GM21576 (cell line): ENCODE data around the gene FA2H.
"Not testable (repeated sequence)": the region's sequence is repeated elsewhere in the genome, so short reads cannot be mapped to it uniquely, and the experiment has no call there.

ENCODE experiments used
- ATAC-seq: cut with Tn5 transposase; IDR thresholded peaks from one replicate; pipeline ENCODE4 v1.9.1; 2021; ENCODE audit warnings: mild to moderate bottlenecking, moderate library complexity; ENCODE audit not compliant: unreplicated experiment

The FA2H gene

DNA sequence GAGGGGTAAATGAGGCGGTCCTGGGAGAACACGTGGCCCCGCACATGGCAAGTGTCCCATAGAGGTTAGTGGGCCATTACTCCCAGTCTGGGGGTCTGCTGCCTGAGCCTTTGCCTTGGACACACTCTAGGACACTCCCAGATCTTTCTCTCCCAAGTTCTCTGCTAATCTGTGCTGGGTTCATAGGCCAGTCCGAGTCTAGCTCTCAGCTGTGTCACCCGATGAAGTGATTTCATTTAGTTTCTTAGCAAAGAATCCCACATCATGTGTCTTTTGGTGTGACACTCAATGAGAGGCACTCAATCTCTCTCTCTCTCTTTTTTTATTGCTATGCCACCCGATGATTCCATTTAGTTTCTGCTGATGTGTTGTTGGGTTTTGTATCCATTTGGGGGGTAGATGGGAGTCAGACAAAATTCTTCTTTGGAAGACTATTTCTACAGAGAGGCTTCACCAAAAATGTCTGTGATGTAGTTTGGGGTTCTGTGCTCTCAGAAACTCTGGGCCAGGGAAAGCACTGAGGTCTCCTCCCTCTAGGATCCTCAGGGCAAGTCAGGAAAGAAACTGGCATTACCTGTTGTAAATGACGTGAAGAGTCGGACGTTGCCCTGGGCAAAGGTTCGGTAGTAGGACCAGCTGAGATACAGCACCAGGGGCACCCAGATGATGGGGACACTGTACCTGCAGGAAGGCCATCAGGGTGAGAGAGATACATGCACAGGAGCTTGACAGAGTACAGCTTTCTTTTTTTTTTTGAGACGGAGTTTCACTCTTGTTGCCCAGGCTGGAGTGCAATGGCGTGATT lies 48.8 kb downstream of the FA2H start:
- ATAC-seq = no peak

DNA sequence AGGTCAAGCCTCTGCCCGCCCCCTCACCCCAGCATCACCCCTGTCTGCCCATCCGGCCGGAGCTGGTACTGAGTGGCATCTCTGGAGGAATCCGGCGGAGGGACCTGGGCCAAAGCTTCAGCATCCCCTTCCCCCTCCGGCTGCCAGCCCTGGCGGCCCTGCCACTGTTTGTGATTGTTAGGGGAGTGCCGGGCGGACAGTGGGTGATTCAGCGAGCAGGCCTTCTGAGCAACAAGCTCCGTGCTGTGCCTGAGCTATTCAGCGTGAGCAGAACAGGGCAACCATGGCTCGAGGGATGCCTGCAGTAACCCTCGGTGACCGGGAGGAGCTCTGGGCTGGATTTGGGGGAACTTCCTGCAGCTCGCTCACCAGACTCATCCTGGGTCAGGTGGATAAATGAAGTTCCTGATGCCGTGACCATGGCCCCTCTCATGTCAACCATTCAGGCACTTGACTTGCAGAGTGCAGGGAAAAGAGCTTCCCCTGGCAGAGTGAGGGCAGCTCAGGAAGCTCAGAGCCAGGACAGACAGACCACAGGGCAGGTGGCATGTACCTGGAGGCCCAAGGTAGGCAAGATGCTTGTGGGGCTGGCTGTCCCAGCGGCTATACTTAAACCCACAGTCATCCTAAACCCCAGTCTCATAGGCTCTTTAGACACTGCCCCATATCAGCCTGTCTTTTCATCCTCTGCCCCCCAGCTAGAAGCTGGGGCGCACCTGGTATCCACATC lies 49.6 kb downstream of the FA2H start:
- ATAC-seq = no peak

DNA sequence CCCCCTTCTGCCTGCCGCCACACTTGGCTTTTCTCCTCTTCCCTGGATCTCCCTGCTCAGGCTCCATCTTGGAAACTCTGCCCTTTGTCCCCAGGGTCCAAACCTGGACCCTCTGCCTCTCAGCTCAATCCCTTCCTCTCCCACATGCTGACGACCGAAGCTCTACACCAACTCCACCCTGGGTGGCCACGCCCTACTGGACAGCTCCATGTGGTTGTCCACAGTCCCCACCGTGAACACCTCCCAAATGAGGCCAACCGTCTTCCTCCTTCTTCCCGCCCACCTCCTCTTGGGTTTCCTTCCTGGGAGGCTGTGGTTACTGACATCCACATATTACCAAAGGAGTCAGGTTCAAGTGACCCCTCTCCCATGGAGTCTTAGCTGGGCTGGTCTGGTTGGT lies 51.4 kb downstream of the FA2H start:
- ATAC-seq = no peak

DNA sequence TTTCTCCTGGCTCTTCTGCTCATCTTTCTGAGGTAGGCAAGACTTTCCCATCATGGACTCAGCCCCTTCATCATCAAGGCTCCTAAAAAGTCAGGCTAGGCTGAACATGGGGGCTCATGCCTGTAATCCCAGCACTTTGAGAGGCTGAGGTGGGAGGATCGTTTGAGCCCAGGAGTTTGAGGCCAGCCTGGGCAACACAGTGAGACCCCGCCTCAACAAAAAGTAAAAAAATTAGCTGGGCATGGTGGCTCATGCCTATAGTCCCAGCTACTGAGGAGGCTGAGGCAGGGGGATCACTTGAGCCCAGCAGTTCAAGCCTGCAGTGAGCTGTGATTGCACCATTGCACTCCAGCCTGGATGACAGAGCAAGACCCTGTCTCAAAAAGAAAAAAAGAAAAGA lies 52.5 kb downstream of the FA2H start:
- not testable (repeated sequence) for ATAC-seq

DNA sequence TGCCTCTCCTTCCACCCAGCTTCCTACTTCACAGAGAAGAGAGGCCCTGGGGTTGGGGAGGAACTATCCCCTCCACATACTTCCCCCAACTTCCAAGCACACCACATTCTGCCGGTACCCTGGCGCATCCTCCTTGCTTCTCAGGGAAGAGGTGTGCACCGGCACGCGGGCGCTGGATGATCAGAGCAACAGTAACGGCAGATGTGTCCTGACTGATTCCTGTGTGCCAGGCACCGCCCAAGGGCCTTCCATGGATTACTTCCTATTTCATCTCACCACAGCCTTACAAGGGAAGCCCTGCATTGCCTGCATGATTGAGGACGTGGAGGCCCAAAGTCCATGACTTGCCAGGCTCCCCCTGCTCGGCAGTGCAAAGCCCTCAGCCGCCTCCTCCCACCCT lies 52.9 kb downstream of the FA2H start:
- no peak for ATAC-seq

DNA sequence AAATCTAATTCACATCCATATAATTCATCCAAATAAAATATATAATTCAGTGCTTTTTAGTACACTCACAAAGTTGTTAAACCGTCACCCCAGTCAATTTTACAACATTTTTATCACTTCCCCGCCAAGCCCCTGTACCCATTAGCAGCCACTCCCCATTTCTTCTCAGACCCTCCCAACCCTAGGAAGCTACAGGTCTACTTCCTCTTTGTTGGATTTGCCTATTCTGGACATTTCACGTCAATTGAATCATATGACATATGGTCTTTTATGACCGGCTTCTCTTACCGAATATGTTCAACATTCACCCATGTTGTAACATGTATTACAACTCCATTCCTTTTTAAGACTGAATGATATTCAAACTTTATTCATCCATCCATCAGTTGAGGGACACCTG lies 54.0 kb downstream of the FA2H start:
- no peak for ATAC-seq

DNA sequence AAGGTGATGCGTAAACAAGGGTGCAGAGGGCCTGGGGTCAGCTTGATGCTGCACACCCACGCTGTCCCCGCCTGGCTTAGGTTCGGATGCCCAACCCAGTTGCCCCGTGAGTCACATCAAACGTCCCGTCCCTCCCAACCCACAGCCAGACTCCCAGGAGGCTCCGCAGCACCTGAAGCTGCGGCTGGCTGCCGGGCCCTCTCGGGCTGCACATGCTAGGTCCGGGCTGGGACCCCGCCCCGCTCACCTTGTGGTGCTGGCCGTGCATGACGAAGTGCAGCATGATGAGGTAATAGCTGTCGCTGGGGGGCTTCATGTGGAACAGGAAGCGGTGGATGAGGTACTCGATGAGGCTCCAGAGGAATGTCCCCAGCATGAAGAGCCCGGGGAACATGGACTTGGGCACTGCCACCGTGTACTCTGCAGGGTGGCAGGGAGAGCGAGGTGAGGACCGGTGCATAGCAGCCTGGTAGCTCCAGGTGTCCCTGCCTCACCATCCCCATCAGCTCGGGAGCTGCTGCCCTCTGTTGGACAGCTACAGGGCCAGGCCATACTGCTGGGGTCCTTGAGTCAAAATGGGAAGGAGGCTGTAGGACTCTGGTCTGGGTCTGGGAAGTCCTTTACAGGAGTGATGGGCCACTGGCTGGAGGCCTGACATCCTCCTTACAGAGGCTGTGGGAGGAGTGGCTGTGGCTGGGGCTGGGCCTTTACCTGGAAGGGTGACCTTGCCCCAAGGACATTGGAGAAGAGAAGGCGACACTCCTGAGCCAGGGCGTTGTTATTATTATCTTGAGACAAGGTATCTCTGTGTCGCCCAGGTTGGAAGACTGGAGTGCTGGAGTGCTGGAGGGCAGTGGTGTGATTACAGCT lies 55.6 kb downstream of the FA2H start:
- no peak for ATAC-seq

DNA sequence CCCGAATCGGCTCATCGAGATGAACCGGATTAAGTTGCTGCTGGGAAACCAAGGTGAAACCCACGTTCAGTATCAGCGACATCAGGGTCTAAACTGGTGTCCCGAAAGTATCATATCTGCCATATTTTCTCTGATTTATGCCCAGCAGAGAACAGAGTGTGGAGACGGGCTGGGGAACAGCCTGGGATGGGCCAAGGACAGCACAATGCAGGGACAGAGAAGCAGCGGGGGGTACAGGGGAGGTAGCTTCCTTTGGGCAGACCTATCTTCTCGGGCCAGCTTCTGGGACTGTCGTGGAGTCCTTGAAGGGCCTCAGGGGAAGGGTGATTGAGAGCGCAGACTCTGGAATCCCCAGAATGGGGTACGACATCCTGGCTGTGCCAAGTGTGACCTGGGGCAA lies 56.5 kb downstream of the FA2H start:
- ATAC-seq = no peak

DNA sequence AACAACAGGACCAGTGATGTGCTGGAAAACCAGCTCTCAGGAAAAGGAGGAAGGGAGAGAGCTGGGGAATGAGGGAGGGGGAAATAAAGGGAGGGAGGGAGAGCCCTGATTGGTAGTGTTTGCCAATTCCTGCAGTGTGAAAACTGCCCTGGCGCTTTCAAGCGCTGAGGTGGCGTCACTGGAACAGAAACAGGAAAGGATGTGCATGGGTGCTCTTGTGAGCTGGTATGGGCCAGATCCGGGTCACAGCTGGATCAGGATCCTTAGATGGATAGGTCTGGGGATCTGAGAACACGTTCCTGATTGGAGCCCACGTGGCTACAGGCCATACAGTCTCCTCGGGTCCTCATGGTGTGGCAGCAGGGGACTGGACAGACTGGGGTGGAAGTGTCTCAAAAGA lies 57.3 kb downstream of the FA2H start:
- ATAC-seq = no peak

DNA sequence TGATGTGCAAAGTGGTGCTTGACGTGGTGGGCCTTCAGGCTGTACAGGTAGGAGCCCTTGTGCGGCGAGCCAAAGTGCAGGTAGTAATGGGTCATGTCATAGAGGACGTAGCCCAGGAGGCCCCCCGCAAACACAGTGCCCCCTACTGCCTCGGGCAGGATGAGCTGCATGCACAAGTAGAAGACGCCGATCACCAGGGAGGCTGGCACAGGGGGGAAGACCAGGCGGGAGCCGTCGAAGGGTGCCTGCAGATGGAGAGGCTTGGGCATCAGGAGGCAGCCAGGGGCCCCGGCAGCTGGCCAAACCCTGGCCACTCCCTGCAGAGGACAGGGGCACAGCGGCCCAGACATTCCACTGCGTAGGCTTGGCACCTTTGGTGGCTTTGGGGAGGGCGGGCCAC lies 58.3 kb downstream of the FA2H start:
- no peak for ATAC-seq

DNA sequence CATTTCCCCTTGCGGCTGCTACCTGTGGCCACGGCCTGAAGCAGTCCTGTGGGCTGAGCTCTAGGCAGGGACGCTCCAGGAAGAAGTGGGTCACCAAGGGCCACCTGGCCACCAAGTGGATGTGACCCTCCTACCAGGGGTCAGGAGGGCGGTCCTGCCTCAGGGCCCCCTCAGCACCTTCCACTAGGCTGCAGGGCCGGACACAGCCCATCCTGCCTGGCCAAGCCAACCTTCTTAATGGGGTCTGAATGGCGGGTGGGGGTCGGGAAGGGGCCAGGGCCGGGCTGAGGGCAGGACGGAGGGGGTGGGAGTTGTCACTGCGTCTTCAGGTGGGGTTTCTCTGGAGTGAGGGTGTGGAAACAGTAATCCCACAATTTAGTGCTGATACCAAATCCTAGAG lies 60.7 kb downstream of the FA2H start:
- no peak for ATAC-seq

DNA sequence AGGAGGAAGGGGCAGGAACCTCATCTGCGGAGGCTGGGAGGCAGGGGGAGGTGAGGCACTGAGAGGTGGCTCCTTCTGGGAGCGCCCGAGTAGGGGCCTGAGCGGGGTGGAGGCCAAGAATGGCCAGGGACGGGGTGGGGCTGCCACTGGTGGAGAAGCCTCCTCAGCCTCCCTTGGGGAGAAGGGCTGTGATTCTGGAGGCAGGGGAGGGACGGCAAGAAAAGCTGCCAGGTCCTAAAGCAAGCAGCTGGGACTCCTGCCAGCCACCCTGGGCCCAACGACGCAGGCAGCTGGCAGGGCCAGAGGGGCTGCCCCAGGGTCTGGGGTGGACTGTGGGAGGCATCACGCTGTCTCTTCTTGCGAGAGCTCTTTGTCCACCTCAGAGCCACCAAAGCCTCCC lies 61.3 kb downstream of the FA2H start:
- ATAC-seq = no peak

DNA sequence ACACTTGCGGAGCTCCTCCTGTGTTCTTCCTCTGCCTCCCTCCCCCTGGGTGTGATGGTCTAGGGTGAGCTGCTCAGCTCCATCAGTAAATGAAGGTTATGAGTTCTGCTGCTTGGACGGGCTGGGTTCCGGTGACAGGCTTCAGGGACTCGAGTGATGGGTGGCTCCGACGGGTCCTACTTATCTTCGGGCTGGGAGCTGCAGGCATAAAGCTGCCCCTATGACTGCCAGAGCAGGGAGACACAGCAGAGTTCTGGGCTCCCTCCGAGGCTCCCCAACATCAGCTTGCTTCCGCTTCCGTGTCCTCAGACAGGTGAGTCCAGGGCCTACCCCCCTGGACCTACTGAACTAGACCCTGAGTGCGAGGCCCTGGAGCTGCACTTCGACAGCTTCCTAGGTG lies 62.7 kb downstream of the FA2H start:
- ATAC-seq = no peak

DNA sequence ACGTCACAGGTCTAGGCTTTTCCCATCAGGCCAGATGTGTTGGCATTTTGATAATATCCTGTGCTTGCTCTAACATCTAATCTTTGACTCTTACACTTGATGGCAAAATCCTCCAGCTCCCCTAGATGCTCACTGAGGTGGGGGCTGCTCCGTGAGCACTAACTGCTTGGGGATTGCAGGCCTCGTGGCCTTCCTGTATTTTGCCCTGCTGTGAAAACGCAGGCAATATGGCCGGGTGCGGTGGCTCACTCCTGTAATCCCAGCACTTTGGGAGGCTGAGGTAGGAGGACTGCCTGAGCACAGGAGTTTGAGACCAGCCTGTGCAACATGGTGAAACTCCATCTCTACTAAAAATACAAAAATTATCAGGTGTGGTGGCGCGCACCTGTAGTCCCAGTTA lies 64.2 kb downstream of the FA2H start:
- ATAC-seq = no peak

DNA sequence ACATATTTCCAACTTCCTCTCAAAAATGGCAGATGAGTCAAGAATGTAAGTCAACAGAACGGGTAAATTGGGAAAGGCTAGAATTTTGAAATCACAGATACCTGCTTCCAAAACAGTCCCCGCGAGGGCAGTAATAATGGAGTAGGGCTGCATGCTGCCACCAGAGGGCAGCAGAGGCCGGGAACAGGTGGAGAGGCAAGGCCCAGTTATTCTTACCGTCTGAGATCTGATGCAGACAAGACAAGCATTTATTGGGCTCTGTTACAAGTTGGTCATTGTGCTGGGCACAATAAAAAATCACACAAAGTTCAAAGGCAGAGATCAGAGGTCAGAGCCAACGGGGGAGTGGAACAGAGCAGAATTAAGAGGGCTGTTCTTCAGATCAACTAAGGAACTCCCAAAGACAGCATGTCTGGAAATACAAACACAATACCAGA lies 65.2 kb downstream of the FA2H start:
- ATAC-seq = peak; percentile 86

DNA sequence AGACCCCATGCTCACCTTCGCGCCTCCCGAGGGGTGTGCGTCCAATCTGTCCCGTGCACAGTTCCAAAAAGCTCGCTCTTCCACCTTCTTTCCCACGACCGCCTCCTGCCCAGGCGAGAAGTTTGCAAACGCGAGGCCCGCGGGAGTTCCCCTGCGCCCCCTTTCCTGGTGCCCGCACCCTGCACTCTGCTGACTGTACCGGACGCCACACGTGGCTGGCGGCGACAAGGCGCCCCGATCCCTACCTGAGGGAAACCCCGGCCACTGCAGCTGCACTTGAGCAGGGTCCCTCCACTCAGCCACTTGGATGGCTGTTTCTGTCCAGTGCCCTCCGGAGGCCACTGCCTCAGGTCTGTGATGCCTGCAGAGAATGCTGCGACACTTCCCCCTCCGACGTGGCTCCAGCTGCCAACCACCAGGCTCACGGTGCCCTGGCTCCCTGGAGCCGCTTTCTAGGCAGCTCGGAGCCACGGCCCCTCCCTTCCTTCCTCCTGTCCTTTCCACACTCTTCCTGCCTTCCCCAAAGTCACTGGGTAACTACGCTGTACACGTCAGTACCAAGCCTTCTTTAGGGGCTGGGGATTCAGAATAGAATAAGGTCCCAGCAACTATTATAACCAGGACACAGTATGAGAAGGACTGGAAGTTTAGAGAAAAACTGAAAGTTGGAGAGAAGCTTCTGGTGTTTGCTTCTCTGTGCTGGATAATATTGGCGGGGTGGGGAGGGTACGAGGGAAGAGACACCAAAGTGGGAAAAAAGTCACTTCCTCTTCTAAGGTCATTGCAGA lies 74.0 kb downstream of the FA2H start, which contains the start of gene MLKL:
Gene MLKL (minus strand): TSS at position 425 of the 788 bp plus-strand sequence. CDS start 5,105 bp downstream, outside the sequence.
- peak; percentile 35 for ATAC-seq

DNA sequence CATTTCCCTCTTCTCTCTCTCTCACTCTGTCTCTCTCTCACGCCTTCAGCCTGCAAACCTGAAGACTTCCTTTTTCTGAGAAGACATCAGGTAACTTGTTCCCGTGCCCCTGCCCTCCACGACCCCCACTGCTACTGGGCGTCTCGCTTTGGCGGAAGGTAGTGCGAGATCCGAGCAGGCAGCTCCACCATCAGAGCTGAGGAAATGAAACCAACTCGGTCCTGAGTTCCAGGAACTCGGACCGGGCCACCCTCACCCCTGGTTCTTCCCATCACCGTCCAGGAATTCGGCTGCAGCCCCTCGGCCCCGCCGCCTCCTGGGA lies 74.5 kb downstream of the FA2H start:
- ATAC-seq = no peak

DNA sequence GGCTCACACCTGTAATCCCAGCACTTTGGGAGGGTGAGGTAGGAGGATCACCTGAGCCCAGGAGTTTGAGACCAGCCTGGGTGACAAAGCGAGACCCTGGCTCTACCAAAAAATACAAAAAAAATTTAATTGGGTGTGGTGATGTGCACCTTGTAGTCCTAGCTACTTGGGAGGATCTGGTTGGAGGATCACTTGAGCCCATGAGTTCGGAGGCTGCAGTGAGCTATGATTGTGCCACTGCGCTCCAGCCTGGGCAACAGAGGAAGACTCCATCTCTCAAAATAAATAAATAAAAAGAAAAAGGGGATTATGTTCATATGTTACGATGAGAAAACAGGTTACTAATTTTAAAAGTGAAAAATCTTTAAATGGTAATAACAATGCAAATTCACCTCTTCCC lies 75.0 kb downstream of the FA2H start:
- no peak for ATAC-seq

DNA sequence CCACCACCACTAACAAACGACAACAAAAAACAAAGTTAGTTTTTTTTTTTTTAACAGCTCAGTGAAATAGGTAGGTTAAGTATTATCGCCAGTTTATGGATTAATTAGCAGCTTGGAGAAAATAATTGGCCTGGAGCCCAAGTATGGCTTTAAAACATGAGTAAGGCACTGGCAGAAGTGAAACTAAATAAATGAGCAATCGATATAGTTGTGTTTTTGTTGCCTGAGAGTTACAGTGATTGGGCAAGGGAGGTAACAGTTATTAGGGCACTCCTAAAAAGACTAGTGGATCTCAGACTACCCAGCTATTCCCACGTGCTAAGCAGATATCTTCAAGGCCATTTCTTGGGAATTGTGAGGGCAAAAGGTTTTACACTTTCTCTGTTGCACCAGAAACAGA lies 76.4 kb downstream of the FA2H start:
- no peak for ATAC-seq
